OCI-LY7 (cell line): Measurements from ENCODE around the gene CASP8. TPM values are rescaled to one million over a fixed set of nuclear protein-coding genes. Genes with fewer than 3 reads are reported as not detected.
A peak's percentile ranks its signal among the peaks of the same experiment; 100 is the strongest.

Experiments used
- BruUV-seq: library from RNA; stranded (reverse); fragments of 400-500 nt; replicated peaks from 2 replicates; lab custom pipeline; 2021; lab: Mats Ljungman, UMichigan
- CTCF ChIA-PET: fragments of 300-600 bp; sonication (Branson Sonifier 250); formaldehyde crosslinking; loops from one replicate; lab custom pipeline; 2022; ENCODE audit warnings: antibody characterized with exemption; ENCODE audit not compliant: unreplicated experiment; lab: Charles Lee
- POLR2A ChIA-PET: fragments of 300-600 bp; sonication (Branson Sonifier 250); formaldehyde crosslinking; loops from one replicate; lab custom pipeline; 2022; ENCODE audit warnings: antibody characterized with exemption; lab: Charles Lee
- DNase-seq: peaks from one replicate; pipeline ENCODE4 v3.0.0-alpha.2; 2015; ENCODE audit warnings: low spot score
- H2AFZ ChIP-seq: fragments of 200-600 bp; sonication (generic), shearing (Covaris generic); 2 replicates; pipeline ENCODE4 v1.6.1; 2014; ENCODE audit warnings: mild to moderate bottlenecking, antibody characterized with exemption, low read length, moderate library complexity
- H3K27ac ChIP-seq: fragments of 200-600 bp; sonication (generic); 2 replicates; pipeline ENCODE4 v1.5.1; 2014; ENCODE audit warnings: mixed run types, low read depth, mild to moderate bottlenecking, moderate library complexity, low read length, inconsistent platforms; ENCODE audit not compliant: poor library complexity, severe bottlenecking
- H3K36me3 ChIP-seq: fragments of 200-600 bp; sonication (generic); 2 replicates; pipeline ENCODE4 v1.6.1; 2014; ENCODE audit warnings: mild to moderate bottlenecking, antibody characterized with exemption, low read length, moderate library complexity, mixed read lengths; ENCODE audit not compliant: insufficient read depth
- H3K4me1 ChIP-seq: fragments of 200-600 bp; sonication (generic); 2 replicates; pipeline ENCODE4 v1.5.1; 2014; ENCODE audit warnings: mild to moderate bottlenecking, low read length; ENCODE audit not compliant: insufficient read depth, poor library complexity, severe bottlenecking
- H3K4me2 ChIP-seq: fragments of 200-600 bp; sonication (generic); 2 replicates; pipeline ENCODE4 v1.6.1; 2014; ENCODE audit warnings: mild to moderate bottlenecking, low read length
- H3K4me3 ChIP-seq: fragments of 200-600 bp; sonication (generic); 2 replicates; pipeline ENCODE4 v1.5.1; 2014; ENCODE audit warnings: mild to moderate bottlenecking, low read depth, low read length; ENCODE audit not compliant: poor library complexity, severe bottlenecking
- H3K79me2 ChIP-seq: fragments of 200-600 bp; sonication (generic); 2 replicates; pipeline ENCODE4 v1.6.1; 2016; ENCODE audit warnings: low read depth, mild to moderate bottlenecking, low read length, moderate library complexity, mixed read lengths; ENCODE audit not compliant: insufficient read depth
- H3K9me2 ChIP-seq: fragments of 200-600 bp; sonication (generic); 2 replicates; pipeline ENCODE4 v1.6.1; 2016; ENCODE audit warnings: mild to moderate bottlenecking, low read length, mixed read lengths; ENCODE audit not compliant: insufficient read depth
- H3K9me3 ChIP-seq: fragments of 200-600 bp; sonication (generic); 2 replicates; pipeline ENCODE4 v1.6.1; 2014; ENCODE audit warnings: mild to moderate bottlenecking, mixed run types, low read length, mixed read lengths
- H4K20me1 ChIP-seq: fragments of 200-600 bp; sonication (generic); 2 replicates; pipeline ENCODE4 v1.6.1; 2014; ENCODE audit warnings: mild to moderate bottlenecking, antibody characterized with exemption, low read length, moderate library complexity, mixed read lengths; ENCODE audit not compliant: insufficient read depth
- CTCF ChIP-seq: fragments of 200-600 bp; sonication (generic); conservative IDR thresholded peaks from 2 replicates; pipeline ENCODE4 v1.5.1; 2014; ENCODE audit warnings: mild to moderate bottlenecking, antibody characterized with exemption, low read length, moderate library complexity, mixed read lengths
- EZH2phosphoT487 ChIP-seq: fragments of 200-600 bp; sonication (generic); IDR thresholded peaks from 2 replicates; pipeline ENCODE4 v1.6.1; 2018; ENCODE audit warnings: low read depth, borderline replicate concordance, mild to moderate bottlenecking, mixed run types, antibody characterized with exemption, low read length, moderate library complexity, mixed read lengths
- intact Hi-C: fragments of 100-400 bp; cut with micrococcal nuclease; formaldehyde crosslinking; loops from one replicate; pipeline ENCODE4 v1.10.0; 2022; ENCODE audit not compliant: unreplicated experiment
- total RNA-seq, 2 experiments: library from RNA; depleted of rRNA in 1 of 2; stranded (reverse); fragments of >200 nt in 1 of 2; shearing (Covaris generic) in 1 of 2; gene quantifications; 2 replicates each; pipeline ENCODE4 v1.2.3, GENCODE V29; 2014 to 2022

CASP8 gene
- total RNA-seq, 2 experiments from 2014 or later: 32.4 to 34.7 TPM

GRCh38 chr2:201258666-201259615, 1.4 kb upstream of the CASP8 start:
- peak; percentile 68 for DNase-seq

GRCh38 chr2:201261471-201261870, 1.1 kb downstream of the CASP8 start:
- no TSS peak for BruUV-seq
- DNase-seq: peak; percentile 31
- Histone ChIP-seq H3K4me3 (peak overlapping the region; percentile 69), H3K9me2 (no peaks in the 10 kb centered on the region), H3K36me3 (peaks cover 4% of the 10 kb centered on the region), H3K27ac (peak overlapping the region; percentile 93), H3K9me3 (no peaks in the 10 kb centered on the region), H2AFZ (no peak overlapping the region), H3K79me2 (peaks cover 68% of the 10 kb centered on the region), H4K20me1 (peaks cover 12% of the 10 kb centered on the region; the same call in 1 of the 2 replicates), H3K4me2 (peak overlapping the region; percentile 88), H3K4me1 (peaks cover 53% of the 10 kb centered on the region)
- TF ChIP-seq CTCF (no peak), EZH2phosphoT487 (no peak)
- ChIA-PET POLR2A (interaction anchor here (0.7 to 2.3 kb wide), 5 partner anchors 8 to 1322 kb away, joined by 3 to 10 read pairs (median 4); partner anchors contain the start of genes STRADB and TRAK2), CTCF (interaction anchor here (2.3 to 2.7 kb wide), 2 partner anchors 28 to 29 kb away, joined by 6 to 7 read pairs; no protein-coding TSS in a partner anchor)
- intact Hi-C loops: loop anchor here (5.0 kb wide), 1 partner anchor 381 kb away; the partner anchor contains the start of gene TMEM237

More at GRCh38 chr2:201258666-201259615, 1.4 kb upstream of the CASP8 start:
- Histone ChIP-seq H3K27ac (peak overlapping the region; percentile 93), H3K4me1 (peaks cover 54% of the 10 kb centered on the region), H3K9me2 (no peaks in the 10 kb centered on the region), H4K20me1 (peaks cover 6% of the 10 kb centered on the region; the same call in 1 of the 2 replicates), H3K9me3 (no peaks in the 10 kb centered on the region), H3K79me2 (peaks cover 53% of the 10 kb centered on the region), H3K4me3 (peak overlapping the region; percentile 69), H2AFZ (peak overlapping the region; percentile 73; the same call in 1 of the 2 replicates), H3K36me3 (no peaks in the 10 kb centered on the region), H3K4me2 (peak overlapping the region; percentile 88)
- ChIA-PET POLR2A (interaction anchor here (0.5 to 2.3 kb wide), 11 partner anchors 11 to 520 kb away, joined by 3 to 10 read pairs (median 4); partner anchors contain the start of genes CLK1, STRADB and TRAK2), CTCF (interaction anchor here (0.6 to 2.3 kb wide), 2 partner anchors 27 to 237 kb away, joined by 3 to 7 read pairs; no protein-coding TSS in a partner anchor)
- intact Hi-C loops: loop anchor here (1.0 to 2.0 kb wide), 2 partner anchors 23 to 192 kb away; partner anchors contain the start of genes STRADB and TRAK2
- no TSS peak for BruUV-seq
- TF ChIP-seq EZH2phosphoT487 (no peak), CTCF (no peak)
